ENCODE data around the gene GRK1.

DNA sequence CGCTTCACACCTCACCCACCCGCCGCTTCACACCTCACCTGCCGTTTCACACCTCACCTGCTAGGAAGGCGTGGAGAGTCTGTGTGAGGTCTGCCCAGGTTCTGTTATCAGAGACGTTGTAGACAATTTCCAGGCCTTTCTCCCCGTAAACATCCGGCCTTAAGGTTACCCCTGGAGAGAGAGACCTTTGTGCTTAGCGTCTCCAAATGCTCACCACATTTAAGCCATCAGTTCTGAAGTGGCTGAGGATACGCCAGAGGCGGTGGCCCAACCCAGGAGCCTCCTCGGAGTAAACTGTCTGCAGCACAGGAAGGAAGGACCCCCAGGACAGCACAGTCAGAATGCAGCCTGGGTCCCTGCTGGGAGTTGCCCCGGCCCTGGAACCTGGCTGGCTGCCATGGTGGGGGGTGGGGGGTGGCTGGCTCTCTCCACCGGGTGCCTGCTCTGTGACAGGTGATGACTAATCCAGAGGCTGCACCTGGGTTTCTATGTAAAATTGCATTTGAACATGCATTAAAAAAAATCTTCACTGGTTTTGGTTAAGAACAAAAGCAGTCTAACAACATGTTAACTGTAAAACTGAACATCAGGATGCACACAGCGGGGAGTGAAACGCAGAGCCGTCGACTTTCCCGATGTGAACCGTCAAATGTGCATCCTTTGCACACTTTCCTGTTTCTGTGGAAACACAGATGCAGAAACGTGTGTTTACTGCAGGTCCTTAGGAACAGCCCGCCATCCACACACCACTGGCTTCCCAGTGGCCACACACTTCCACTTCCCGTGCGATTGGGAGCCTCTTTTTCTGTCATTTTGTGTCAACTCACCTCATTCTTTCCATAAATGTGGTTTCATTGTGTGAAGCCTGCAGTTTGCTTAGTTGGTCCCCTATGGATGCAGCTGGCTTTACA, 13.5 kb upstream of the GRK1 start:
- TF ChIP-seq CTCF (IDR thresholded peaks at IDR 0.05; ENCODE audit: poor library complexity) = no peak
- no peak for TF ChIP-seq EZH2 (IDR thresholded peaks at IDR 0.05; ENCODE audit: borderline replicate concordance)
- TF ChIP-seq EZH2phosphoT487 (IDR thresholded peaks at IDR 0.05; ENCODE audit: low read depth, severe bottlenecking, unreplicated experiment) = no peak

All from hepatocyte (in vitro differentiated cells).